GM20431 (cell line): ENCODE measurements around the gene MAZ.
"Not testable (repeated sequence)": the region's sequence is repeated elsewhere in the genome, so short reads cannot be mapped to it uniquely, and the experiment has no call there.

Experiments used
- in situ Hi-C: fragments of 300-500 bp; cut with MseI, MboI; formaldehyde crosslinking; loops from one replicate; pipeline ENCODE4 v1.15.0; 2020; ENCODE audit warnings: low sequenced_read_pairs; ENCODE audit not compliant: unreplicated experiment

MAZ gene

DNA sequence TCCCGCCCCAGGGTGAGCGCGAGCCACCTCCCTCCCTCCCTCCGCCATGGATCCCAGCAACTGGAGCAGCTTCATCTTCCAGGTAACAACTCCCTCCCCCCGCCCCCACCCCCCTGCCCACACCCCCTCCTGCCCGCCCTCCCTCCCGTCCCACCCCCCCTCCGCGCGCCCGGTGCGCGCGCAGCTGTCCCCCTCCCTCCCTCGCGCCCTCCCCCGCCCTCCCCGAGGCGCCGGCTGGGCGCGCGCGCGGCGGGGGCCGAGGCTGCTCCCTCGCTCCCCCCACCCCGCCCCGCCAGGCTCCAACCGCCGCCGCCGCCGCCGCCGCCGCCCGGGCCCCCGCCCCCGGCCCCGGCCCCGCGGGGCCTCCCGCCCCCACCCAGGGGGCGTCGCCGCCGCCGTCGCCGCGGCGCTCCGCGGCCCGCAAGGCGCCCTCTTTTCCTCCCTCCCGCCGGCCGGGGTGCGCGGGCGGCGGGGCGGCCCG is at the start of gene MAZ:
MAZ (plus strand) TSS at position 431 of the 481 bp plus-strand sequence. CDS start 173 bp downstream, outside the sequence.
- in situ Hi-C loops: no loop called here

DNA sequence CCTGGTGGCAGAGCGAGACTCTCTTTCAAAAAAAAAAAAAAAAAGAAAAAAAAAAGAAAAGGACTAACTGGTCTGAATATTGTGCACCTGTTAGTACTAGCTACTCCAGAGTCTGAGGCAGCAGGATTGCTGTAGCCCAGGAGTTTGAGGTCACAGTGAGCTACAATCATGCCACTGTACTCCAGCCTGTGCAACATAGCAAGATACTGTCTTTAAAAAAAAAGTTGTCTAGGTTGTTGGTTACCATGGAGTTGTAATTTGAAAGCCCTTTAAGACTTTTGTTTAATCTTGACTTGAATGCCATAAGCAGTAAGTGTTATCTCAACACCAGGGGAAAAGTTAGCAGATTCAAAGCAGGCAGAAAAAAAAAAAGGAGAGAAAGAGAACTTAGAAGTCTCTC is 49.7 kb upstream of the MAZ start:
- in situ Hi-C loops: no loop called here

DNA sequence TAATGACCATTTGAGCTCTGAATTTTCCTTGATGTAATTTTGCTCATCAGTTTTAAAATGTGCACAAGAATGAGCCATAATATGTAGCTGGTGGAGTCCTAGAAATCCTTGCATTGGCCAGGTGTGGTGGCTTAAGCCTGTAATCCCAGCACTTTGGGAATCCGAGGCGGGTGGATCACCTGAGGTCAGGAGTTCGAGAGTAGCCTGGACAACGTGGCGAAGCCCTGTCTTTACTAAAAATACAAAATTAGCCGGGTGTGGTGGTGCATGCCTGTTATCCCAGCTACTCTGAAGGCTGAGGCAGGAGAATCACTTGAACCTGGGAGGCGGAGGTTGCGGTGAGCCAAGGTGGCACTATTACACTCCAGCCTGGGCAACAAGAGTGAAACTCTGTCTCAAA is 49.2 kb upstream of the MAZ start:
- in situ Hi-C loops: not testable (repeated sequence)

DNA sequence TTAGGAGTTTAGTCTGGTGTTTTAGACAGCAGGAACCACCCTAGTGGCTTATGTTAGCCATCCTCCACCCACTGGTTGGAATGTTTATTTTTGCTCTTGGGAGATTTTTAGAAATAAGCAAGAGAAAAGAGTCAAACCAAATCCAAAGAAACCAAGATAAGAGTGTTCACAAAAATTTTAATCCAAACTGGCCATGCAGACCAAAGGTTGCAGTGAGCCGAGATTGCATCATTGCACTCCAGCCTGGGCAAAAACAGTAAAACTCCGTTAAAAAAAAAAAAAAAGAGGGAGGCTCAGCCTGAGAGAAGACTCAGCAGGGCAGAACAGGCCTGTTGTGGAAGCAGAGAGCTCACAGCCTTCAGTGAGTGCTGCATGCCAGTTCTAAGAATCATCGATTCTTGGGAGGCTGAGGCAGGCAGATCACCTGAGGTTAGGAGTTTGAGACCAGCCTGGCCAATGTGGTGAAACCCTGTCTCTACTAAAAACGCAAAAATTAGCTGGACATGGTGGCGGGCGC is 48.3 kb upstream of the MAZ start:
- in situ Hi-C loops: no loop called here

DNA sequence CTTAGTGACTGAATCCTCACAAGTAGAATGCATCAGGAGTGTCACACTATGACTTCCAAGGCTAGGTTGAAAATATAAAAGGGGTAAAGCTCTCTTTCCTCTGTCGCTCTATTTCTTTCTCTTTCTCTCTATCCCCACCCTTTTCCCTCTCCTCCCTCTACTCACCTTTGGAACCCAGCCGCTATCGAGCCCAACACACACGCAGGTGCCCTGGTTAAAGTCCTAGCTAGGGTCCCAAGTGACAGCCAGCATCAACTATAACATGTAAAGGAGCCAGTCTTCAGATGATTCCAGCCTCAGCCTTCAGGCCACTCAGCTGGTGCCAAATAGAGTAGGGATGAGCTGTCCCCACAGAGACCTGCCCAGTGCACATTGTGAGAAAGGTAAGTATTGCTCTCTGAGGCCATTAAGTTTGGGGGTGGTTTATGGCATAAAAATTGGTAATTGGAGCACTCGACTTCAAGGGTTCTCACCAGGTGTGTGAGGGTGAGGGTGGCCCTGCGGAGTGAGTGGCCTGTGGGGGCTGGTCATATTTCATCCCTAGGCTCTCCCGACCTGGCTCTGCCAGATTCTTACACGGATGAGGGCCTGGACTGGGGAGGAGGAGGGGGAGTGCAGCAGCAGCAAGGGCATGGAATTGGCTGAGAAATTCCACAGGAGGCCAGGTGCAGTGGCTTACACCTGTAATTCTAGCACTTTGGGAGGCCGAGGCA is 45.6 kb upstream of the MAZ start:
- in situ Hi-C loops: no loop called here

DNA sequence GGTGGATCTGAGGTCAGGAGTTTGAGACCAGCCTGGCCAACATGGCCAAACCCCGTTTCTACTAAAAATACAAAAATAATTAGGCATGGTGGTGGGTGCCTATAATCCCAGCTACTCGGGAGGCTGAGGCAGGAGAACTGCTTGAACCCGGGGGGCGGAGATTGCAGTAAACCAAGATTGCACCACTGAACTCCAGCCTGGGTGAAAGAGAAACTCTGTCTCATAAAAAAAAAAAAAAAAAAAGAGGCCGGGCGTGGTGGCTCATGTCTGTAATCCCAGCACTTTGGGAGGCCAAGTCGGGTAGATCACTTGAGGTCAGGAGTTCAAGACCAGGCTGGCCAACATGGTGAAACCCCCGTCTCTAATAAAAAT is 45.1 kb upstream of the MAZ start:
- in situ Hi-C loops: not testable (repeated sequence)

DNA sequence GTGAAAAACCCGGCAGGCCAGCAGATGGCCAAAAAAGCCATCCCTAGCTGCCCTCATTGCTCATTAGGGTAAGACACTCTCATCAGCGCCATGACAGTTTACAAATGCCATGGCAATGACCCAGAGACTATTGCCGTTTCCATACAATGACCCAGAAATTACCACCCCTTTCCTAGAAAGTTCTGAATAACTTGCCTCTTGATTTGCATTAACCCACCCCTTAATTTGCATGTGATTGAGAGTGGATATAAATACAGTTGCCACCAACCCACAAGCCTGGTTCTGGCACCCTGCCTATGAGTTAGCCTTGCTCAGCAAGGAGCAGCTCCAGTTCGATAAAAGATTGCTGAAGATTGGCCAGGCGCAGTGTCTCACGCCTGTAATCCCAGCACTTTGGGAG is 44.4 kb upstream of the MAZ start:
- in situ Hi-C loops: no loop called here

DNA sequence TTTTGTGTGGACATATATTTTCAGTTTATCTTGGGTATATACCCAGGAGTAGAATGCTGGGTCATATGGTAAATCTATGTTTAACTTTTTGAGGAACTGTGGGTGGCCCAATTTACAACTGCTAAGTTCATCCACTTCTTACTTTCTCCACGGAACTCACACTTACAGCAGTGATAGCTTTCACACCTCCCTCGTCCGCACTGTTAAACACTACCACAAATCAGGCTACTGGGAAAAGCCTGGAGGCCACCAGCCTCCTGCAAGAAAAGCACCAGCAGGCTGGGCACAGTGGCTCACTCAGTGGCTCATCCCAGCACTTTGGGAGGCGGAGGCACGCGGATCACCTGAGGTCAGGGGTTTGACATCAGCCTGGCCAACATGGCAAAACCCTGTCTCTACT is 43.0 kb upstream of the MAZ start:
- in situ Hi-C loops: no loop called here

DNA sequence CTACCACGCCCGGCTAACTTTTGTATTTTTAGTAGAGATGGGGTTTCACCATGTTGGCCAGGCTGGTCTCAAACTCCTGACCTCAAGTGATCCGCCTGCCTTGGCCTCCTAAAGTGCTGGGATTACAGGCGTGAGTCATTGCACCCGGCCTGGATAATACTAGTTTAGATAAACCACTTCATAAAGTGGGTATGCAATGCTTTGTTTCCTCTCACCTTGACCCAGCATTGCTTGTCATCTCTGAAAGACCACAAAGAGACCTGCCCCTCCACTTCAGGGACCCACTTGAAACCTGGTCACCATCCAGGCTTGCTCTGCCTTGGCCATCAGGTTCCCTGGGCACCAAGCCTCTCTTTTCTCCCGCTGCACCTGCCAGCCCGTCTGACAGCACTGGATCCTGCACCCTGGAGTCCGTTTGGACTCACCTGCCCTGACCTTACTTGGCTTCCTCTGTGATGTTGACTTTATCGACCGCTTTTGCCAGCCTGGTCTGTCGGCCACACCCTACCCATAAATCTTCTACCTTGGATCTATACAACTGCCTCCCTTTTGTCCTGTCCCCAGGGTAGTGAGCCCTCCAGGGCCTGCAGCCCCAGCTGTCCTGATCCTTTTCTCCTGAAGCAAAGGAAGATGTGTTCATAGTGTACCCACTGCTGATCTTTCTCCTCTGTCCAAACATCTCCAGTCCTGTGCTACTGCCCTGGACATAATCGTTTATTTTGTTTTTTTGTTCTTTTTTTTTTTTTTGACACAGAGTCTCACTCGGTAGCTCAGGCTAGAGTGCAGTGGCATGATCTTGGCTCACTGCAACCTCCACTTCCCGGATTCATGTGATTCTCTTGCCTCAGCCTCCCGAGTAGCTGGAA is 40.9 kb upstream of the MAZ start:
- in situ Hi-C loops: no loop called here

DNA sequence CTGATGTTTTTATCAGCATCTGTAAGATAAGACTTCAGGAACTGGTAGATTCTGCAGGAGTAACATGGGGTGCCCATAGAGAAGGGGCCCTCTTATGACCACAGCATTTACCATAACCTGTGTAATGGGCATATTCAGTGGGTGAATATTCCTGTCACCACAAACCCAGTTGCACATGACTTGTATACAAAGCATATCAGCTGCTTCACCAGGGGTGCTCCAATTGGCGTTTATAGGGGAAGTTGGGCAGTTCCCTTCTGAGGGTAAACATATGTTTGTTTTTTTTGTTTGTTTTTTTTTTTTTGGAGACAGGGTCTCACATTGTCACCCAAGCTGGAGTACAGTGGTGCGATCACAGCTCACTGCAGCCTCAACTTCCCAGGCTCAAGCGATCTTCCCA is 39.8 kb upstream of the MAZ start:
- in situ Hi-C loops: no loop called here

DNA sequence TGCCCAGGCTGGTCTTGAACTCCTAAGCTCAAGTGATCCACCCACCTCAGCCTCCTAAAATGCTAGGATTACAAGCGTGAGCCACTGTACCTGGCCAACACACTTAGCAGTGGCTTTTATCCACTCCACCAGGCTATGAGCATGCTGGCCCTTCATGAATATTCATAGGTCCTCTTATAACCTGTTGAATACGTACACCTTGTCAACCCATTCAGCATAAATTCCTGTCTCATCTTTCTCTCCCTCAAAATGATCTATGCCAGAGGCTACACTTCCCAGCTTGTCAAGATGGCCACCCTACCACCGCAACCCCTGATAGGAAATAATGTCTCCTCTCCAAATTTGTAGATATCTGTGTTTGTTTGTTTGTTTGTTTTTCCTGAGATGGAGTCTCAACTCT is 39.3 kb upstream of the MAZ start:
- in situ Hi-C loops: no loop called here

DNA sequence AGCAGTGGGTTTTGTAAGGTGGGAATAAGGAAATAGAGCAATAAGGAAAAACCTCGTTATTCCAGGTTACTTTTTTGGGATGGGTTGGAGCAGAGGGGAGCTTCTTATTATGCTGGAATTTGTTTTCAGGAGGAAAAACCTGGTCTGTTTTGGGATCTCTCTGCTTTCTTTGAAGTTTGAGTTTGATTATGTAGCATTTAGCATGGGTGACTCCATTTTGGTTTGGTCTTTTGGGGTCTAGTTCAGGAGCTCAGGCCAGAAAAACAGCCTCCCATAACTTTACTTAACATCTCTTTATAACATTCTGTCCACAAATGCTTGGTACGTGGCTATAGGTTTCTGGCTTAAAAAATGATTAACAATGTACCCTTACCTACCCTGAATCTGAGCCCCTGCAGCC is 36.8 kb upstream of the MAZ start:
- in situ Hi-C loops: no loop called here

DNA sequence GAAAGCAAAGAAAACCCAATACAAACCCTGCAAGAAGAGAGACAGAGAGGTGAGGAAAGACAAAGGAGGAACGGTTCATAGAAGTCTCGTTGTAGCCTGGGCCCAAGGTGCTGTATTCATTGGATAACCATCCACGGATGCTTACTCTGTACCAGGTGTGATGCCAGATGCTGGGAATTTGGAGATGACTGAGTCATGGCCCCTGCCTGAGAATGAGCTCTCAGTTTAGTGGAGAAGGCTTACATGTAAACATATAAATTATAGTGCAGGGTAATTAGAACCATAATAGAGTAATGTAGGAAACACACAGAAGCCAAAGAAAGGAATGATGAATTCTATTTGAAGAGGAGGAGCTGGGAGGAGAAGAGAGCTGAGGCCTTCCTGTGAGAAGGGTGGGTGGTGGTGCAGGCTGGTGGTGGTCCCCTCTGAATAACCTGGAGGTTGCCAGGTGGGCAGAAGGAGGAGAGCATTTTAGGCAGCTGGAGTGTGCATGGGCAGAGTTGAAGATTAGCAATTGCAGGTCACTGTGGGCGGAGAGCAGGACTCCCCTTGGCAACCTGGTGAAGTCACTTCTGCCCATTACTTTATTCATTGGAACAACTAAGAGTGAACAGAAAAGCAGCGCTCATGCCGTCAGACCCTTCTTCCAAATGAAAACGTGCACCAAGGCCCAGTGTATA is 35.9 kb upstream of the MAZ start:
- in situ Hi-C loops: no loop called here

DNA sequence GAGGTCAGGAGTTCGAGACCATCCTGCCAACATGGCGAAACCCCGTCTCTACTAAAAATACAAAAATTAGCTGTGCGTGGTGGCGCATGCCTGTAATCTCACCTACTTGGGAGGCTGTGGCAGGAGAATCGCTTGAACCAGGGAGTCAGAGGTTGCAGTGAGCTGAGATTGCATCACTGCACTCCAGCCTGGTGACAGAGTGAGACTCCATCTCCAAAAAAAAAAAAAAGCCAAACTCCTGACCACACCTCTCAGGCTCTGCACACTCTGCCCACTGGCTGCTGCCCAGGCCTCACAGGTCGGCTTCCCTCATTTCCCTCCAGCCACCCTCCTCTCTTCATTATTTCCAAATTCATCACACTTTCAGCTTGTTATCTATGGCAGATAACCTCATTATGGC is 34.0 kb upstream of the MAZ start:
- in situ Hi-C loops: not testable (repeated sequence)

DNA sequence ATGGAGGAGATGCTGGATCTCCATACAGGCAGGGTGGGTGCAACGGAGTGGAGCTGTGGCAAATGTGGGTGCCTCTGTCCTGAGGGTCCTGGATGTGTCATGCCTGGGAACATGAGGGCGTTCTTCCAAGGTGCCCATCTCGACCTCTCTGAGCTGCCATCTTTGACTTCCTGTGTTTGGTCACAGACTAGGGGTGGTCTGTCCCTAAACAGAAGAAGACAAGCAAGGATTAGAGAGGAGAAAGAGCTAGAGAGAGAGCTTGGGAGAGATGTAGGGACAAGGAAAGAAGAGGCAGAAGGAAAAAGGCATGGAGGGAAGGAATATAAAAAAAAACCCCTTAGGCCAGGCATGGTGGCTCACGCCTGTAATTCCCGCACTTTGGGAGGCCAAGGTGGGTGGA is 31.6 kb upstream of the MAZ start:
- in situ Hi-C loops: no loop called here

DNA sequence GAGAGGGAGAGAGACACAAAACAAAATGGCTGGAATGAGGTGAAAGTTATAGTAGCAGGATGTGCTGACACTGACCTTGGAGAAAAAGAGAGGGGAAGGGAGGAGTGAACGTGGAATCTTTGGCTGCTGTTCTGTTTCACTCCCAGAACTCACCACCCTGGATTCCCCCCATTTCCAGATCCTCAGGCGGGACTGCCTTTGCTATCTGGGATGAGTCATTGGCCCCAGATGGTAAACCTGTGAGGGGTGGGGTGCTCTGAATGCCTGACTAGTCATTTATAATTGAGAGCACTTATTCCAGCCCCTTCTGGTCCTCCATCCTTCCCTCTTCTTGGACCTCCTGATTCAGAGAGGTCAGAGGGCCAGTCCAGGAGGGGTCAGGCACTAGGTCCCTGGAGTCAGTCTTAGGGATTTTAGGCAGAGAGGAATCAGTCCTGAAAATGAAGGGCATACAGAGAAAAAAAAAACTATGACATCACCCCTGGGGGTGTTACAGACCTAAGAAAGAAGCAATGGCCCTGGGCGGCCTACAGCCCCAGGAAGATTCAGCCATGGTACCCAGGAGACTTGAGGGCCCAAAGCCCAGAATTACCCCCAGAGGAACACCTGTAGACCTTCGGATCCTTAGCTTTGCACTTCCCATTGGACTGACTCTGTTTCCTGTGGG is 30.5 kb upstream of the MAZ start:
- in situ Hi-C loops: no loop called here

DNA sequence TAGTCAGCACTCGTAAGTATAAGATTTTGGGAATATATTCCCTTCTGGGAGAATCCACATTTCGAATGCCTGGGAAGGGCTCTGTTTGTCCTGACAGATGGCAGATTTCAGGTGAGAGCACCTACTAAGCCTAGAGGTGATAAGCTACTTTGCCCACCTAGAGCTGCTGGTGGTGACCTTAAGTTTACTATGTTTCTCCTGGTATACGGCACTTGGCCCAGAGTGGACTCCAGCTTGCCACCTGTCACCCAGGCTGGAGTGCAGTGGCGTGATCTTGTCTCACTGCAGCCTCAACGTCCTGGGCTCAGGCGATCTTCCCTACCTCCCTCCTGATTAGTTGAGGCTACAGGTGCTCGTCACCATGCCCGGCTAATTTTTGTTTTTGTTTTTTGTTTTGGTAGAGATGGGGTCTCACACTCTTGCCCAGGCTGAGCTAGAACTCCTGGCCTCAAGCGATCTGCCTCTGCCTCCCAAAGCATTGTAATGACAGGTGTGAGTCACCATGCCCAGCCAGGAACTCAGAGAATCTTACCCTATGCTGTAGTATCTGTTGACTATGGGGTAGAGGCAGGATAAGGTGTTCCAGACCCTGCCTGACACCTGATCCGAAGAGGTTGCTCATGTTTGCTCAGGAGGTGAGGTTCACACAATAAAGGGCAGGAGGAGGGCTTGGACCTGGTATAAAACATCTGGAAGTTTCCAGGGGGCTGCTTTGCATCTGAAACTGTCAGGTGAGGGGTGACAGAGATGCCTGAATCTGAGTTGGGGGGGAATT is 28.6 kb upstream of the MAZ start, which contains the start of gene ZG16:
ZG16 (plus strand) TSS at position 681 of the 775 bp plus-strand sequence. CDS start 1,011 bp downstream, outside the sequence.
- in situ Hi-C loops: no loop called here

DNA sequence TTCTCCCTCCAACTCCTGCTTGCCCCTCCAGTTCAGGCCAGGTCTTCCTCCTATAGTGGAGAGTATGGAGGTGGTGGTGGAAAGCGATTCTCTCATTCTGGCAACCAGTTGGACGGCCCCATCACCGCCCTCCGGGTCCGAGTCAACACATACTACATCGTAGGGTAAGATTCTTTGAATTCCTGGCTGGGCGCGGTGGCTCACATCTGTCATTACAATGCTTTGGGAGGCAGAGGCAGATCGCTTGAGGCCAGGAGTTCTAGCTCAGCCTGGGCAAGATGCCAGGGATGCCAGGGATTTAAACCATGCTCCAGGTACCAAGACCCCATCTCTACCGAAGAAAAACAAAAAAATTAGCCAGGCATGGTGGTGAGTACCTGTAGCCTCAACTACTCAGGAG is 26.9 kb upstream of the MAZ start:
- in situ Hi-C loops: no loop called here
